ENCODE data around the gene IQSEC3.
"Not testable (repeated sequence)": the region's sequence is repeated elsewhere in the genome, so short reads cannot be mapped to it uniquely, and the experiment has no call there.

Gene IQSEC3

DNA sequence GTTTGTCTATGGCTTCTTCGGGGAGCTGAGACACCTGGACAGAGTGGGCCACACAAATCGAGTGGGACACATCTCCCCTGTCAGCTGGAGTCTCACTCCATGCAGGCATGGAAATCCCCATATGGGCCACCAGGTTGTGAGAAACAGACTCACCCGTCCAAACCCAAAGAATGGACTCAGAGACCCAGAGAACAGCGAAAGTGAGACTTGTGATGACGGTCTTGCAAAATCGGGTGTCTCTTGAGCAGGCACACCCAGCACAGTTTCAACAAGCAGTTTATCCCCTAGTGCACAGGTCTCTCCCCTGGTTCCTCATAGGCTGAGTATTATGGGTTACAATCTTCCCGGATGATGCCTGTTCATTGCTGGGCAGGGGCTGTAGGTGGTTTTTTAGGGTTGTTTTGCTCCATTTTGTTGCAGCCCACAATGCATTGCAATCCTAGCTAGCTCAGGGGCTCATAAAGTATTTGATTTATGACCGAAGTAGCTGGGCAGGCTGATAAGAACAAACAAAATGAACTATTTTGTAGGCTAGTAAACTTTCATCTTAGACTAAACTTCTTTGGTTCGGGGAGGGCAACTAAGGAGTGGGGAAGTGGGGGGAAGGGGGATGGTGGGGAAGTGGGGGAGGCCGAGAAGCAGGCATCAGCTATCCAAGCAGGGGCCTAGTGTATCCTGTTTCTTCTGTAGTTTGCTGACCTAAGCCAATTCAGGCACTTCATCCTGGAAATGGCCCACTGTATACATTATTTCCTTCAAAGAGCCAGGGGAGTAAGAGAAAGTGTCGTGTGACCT is 45.3 kb downstream of the IQSEC3 start:
- DNase-seq (ENCODE audit: low spot score): no peak

DNA sequence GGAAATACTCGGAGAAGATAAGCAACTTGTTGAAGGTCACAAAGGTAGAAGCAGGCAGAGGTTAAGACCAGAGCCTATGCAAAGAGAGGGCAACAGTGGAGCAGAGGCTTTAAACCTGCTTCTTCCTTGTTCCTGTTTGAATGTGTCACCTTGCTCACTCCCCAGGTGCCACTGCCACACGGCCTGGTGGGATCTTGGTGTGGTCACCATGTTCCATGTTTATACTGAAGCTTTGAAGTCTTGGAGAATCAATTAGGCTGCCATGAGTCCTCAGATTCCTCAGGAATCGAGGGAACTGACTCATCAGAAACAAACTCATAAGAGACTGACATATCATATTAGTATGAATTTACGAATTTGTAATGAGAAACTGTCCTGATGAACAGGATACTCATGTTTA is 46.8 kb downstream of the IQSEC3 start:
- DNase-seq (ENCODE audit: low spot score): no peak

GRCh38 chr12:114626-115211 is 48.2 kb downstream of the IQSEC3 start:
- DNase-seq (ENCODE audit: low spot score): no peak

GRCh38 chr12:115518-115917 is 49.0 kb downstream of the IQSEC3 start:
- no peak for DNase-seq (ENCODE audit: low spot score)

- DNase-seq (ENCODE audit: low spot score): no peak
Observed at GRCh38 chr12:115960-116915, 49.7 kb downstream of the IQSEC3 start.

DNA sequence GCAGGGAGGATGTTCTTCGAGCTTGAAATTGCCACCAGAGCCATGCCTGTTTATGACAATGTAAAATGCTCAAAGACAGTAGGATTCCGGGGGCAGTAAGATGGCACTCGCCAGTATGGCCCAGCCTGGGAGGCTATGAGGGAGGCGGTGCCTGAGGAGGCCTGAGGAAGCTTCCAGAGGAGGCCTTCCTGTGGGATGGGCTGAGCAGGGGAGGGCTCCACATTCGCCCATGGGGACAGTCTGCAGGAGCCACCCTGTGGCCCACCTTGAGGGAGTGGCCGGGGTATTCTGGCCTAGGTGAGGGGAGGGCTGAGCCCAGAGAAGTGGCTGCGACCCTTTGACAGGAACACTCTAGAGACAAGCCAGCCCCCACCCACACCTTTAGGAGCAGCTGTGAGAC is 50.7 kb downstream of the IQSEC3 start:
- DNase-seq (ENCODE audit: low spot score): no peak

- no peak for DNase-seq (ENCODE audit: low spot score)
Observed at GRCh38 chr12:117816-118345, 51.3 kb downstream of the IQSEC3 start.

DNA sequence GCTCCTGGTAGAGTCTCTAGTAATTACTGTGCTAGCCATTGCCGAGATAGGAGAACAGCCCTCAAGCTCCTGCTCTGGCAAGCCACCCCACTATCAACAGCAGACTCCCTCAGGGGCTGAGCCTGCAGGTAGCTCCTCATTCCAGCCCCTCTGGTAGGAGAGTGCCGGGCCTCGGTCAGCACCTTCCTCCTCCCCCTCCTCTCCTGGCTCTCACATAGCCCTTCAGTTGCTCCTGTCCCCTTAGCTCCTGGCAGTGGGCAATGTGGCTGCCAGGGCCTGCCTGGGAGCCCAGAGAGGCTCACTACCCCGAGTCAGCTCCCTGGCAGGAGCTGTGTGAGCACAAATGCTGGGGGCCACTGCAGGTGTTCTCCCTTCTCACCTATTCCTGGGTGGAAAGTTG is 52.0 kb downstream of the IQSEC3 start:
- DNase-seq (ENCODE audit: low spot score): no peak

DNA sequence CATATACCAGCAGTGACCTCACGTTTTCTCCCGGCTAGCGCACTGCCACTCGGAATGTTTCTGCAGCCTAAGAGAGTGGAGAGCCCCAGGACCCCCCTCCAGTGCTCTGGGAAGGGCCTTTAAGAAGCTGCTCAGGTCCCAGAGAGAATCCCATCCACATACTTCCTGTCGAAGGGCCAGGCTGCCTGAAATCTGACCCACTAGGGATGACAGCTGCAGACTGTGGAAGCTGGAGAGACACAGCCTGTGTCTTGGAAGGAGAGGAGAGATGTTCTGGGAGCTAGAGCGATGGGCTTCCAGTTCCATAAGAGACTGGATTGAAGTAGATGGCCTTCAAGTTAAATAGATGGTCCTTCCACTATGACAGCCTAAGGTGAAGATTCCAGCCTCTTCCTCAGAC is 54.4 kb downstream of the IQSEC3 start:
- DNase-seq (ENCODE audit: low spot score): no peak

GRCh38 chr12:121647-122046 is 55.1 kb downstream of the IQSEC3 start:
- DNase-seq (ENCODE audit: low spot score): no peak

DNA sequence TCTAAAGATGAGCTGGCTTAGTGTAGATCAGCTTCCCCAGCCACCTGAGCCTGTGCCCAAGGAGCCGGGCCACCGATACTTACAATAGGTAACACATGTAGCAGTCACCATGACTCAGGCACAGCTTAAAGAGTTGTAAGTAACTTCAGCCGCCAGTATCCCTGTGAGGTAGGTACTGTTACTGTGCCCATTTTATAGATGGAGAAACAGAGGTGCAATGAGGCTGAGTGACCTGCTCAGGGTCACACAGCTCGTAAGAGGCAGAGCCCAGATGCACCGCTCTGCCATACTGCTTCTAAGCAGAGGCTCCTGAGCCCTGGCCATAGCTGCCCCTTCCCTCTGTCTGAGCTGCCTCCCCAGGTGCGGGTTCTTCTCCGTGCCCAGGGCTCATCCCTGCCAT is 58.5 kb downstream of the IQSEC3 start:
- DNase-seq (ENCODE audit: low spot score): no peak

DNA sequence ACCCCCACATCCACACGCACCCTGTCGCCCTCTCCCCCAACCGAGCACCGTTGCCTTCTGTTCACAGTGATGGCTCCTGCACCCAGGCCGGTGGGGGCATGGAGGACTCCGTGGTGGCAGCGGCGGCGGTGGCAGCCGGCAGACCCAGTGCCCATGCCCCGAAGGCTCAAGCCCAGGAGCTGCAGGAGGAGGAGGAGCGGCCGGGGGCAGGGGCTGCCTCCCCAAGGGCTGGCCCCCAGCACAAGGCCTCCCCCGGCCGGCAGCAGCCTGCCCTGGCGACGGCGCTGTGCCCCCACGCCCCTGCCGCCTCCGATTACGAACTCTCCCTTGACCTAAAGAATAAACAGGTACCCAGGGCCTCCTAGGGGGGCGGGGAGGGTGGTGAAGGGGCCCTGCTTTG is 59.0 kb downstream of the IQSEC3 start:
- no peak for DNase-seq (ENCODE audit: low spot score)

DNA sequence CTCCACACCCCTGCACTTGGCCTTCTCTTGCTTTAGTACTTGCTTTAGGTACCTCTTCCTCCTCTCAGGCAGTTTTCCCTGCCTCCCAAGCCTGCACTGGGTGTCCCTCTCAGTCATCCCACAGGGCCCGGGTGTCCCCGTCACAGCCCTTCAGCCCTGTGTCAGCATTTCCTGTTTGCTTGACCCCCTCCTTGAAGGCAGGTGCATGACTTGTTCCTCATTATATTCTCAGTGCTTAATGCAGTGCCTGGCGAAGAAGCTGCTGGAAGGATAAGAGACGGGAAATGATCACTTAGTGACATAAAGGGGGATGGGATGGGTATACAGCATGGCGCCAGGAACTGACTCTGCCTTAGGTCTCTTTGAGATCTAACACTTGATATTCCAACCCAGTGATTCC is 61.5 kb downstream of the IQSEC3 start:
- no peak for DNase-seq (ENCODE audit: low spot score)

DNA sequence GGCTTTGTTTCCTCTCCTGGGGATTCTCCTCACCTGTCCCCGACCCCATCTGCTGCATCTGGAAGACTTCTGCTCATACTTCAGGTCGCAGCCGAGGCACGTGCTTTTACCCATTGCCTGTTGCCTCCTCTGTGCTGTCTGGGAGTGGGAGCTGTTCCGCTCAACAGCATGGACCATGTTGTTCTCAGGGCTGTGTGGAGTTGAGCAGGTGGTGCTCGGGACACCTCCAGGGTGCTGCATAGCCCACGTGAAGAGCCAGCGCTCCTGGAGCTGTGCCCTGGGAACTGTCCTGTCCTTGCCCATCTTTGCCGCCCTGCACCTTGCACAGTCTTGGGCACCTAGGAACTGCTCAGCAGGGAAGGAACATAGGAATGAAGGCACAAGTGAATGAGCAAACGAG is 62.4 kb downstream of the IQSEC3 start:
- no peak for DNase-seq (ENCODE audit: low spot score)

- DNase-seq (ENCODE audit: low spot score): no peak
Observed at GRCh38 chr12:130519-130918, 64.0 kb downstream of the IQSEC3 start.

GRCh38 chr12:131008-131407 is 64.4 kb downstream of the IQSEC3 start:
- DNase-seq (ENCODE audit: low spot score): no peak

GRCh38 chr12:131732-132495 is 65.3 kb downstream of the IQSEC3 start:
- DNase-seq (ENCODE audit: low spot score): no peak

- not testable (repeated sequence) for DNase-seq (ENCODE audit: low spot score)
Observed at GRCh38 chr12:133616-134232, 67.2 kb downstream of the IQSEC3 start.

DNA sequence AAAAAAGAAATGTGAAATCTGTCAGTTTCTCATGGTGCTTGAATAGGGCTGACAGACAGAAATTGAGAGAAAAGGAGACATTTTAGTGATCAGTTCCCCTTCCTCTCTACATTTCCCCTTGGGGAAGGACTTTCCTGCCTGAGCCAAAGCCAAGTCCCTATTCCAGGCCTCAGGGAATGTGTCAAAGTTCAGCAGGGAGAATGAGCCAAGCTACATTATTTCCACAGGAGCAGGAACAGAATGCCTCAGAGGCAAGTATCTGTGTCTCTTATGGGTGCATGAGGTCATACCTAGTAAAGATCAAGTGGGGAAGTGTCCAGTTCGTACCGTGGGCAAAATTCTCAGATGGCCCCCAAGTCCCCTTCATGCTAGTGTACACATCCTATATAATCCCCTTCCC is 68.6 kb downstream of the IQSEC3 start:
- no peak for DNase-seq (ENCODE audit: low spot score)

GRCh38 chr12:138171-138897 is 71.8 kb downstream of the IQSEC3 start:
- DNase-seq (ENCODE audit: low spot score): no peak

Data from kidney capillary endothelial cell (primary cell).